Frontal cortex (tissue), 4 donors: Measurements from ENCODE around the gene CADM1. TPM values are rescaled to one million over a fixed set of nuclear protein-coding genes. Genes with fewer than 3 reads are reported as not detected.

Experiments used
- DNase-seq, 2 donors: peaks; one replicate each; pipeline ENCODE4 v3.0.0; 2012; ENCODE audit warnings: low spot score in 2 of 2
- FAIRE-seq: peaks from 2 replicates; lab custom pipeline; 2012; peaks lifted over from hg19 to GRCh38; lab: Jason Lieb, UNC
- total RNA-seq: library from RNA; depleted of rRNA; stranded (reverse); fragments of >200 nt; gene quantifications from one replicate; pipeline ENCODE4 v1.2.3, GENCODE V29; 2014
- donor health status: control.
- donor health status: control.
- donor health status: control.

CADM1 gene
- total RNA-seq, 1 donor from 2014 or later: 195 TPM

DNA sequence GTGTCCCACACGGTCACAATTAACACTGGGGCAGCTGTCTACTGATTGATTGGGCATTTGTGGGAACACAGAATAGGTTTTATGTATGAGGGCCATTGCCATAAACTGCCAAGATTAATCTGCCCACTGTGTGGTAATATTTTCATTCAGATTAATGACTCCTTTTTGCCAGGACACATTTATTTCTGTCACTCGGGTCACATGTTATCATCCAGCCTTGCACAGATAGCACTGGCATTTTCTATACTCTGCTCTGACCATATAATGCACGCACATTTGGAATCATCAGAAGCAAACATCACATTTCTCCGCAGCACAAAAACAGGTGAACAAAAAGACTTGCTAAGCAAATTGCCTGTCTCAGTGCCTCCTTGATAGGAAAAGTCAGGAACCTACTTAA is 138.3 kb downstream of the CADM1 start:
- no peak for FAIRE-seq

DNA sequence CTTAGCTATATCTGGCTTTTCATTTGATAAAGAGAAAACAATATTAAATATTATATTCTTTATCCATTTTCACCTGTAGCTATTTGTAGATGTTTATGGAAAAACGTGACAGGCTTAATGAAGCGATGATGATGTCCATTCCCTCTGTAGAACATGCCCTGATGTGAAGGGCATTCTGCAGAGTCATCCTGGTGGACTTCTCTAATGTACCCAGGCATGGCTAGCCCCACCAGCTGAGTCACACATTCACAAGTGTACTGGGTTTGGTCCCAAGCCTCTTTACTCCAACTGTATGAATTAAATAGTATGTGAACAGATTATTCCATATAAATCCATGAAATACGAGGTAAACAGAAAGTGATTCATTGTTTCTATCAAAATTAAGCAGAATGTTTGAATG is 139.3 kb downstream of the CADM1 start:
- no peak for FAIRE-seq
- DNase-seq: no peak

More for the DNA sequence above, 138.3 kb downstream of the CADM1 start:
- no peak for DNase-seq

DNA sequence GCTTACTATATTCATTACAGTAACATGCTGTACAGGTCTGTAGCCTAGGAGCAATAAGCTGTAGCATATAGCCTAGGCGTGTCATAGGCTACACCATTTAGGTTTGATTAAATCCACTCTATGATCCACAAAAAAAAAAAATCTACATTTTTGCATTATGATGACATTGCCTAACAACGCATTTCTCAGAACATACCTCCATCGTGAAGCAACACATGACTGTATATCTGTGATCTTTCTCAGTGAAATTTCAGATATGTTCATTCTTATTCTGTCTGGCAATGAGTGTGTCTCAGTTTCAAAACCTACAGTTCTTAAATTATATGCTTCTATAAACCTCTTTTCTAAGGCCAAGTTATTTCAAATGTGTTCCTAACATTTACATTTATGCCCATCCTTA is 140.3 kb downstream of the CADM1 start:
- DNase-seq (no peak), FAIRE-seq (no peak)

DNA sequence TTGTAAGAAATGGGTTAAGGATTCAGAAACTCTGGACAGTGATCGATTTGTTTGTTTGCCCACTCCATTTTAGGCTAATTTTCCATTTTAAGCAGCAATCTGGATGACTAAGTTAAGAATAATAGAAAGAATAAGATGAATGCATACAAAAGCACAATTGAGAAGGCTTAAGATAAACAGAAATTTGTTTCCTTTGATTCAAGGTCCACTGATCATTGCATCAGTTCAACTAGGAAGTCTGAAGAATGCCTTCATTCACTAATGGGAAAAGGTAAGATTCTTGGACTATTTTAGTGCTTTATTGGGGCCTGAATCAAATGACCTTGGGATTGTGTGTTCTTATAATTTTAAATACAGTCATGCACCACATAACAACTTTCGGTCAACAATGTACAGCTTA is 140.8 kb downstream of the CADM1 start:
- DNase-seq: no peak

DNA sequence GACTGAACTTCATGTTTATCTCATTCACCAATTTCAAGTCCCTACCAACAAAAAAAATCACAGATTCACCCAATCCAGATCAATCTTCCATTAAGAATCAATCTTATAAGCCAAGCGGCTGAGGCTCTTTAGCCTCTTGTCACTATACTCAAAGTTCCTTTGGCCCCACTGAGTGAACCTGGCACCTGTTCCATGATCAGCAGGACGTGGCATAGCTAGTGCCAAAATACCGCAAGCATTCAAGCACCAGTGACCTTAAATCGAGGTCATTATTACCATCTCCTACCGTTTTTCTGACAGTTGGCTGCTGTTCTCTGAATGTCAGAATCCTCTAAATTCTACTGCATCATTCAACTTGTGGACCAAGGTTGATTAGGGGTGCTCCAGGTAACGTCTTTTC is 141.2 kb downstream of the CADM1 start:
- DNase-seq: no peak
- no peak for FAIRE-seq

More for the DNA sequence above, 140.8 kb downstream of the CADM1 start:
- FAIRE-seq: no peak

DNA sequence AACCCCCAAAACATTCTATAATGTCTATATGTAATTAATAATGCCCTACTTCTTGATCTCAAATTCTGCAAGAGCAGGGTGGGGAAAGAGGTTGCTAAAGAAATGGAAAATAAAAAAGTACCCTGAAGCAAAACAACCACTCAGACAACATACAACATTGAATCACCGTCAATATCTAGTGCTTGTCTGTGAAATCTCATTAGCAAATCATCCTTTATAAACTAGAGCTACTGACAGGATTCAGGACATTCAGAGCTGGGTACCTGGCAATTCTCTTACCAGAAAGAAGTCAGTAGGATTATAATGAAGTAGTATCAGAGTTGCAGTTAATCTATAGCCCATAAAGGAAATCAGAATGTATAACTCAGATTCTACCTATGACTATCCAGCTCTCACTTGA is 143.2 kb downstream of the CADM1 start:
- DNase-seq (no peak), FAIRE-seq (no peak)

DNA sequence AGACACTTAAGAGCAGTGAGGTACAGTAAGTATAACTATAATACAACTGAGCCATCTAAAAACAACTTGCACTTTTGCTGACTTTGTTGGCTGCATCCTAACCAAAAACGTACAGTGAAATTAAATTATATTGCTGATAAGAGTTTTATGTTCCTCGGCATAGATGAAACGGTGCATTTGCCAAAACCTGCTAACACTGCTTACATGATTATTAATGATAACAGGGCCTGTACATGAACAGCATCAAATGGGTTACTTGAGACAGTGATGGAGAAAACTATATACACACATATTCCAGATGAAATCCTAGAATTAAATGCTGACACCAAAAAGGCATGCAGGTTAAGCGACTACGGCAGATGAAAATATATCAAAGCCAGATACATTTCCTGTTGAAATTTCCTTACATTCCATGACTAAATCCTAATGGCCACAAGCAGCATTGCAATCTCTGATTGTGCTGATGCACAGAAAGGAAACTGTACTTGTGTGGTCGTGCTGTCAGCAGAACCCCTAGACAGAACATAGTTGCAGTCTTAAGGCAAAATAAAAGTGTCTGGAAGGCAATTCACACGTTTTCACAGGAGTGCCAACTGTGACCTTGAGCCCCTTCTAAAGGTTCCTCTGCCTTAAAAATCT is 143.9 kb downstream of the CADM1 start:
- DNase-seq (no peak), FAIRE-seq (no peak)

DNA sequence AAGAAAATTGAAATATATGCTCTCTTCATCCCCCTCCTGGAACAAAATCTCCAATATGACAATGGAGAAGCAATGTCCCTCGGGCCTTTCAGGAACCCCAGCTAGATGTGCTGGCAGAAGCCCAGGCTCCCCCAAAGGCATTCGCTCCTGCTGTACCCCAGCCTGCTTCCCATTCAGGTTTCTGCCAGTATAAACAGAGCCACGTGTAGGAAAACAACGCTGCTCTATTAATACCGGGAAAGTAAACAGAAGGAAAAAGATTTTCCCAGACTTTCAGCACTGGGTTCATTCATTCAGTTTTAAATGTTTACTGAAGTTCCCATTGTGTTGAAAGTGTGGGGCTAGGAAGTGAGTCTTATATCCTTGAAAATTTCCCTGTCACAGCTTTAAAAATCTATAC is 147.1 kb downstream of the CADM1 start:
- no peak for DNase-seq
- no peak for FAIRE-seq

DNA sequence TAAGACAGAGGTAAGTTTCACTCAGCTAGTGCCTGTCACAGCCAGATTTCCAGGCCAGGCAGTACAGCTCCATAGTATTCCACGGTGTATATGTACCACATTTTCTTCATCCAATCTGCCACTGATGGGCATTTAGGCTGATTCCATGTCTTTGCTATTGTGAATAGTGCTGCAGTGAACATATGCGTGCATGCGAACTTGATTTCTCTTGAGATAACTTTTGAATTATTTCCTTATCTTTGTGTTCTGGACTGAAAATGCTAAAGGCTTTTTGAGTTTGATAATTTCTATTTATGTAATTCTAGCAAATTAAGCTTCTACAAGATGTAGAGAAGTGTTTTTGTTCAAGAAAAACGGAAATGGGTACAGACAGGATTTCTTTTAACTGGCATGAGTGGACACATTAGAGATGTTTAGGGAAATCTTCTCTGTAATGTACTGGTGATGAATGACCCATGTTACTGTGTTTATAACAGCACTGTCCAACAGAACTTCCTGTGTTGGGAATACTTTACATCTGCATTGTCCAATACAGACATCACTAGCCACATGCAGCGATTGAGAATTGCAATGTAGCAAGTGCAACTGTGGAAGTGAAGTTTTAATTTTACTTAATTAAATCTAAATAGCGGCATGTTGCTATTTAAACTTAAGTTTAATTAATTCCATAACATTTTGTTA is 151.3 kb downstream of the CADM1 start:
- no peak for FAIRE-seq
- DNase-seq: no peak

DNA sequence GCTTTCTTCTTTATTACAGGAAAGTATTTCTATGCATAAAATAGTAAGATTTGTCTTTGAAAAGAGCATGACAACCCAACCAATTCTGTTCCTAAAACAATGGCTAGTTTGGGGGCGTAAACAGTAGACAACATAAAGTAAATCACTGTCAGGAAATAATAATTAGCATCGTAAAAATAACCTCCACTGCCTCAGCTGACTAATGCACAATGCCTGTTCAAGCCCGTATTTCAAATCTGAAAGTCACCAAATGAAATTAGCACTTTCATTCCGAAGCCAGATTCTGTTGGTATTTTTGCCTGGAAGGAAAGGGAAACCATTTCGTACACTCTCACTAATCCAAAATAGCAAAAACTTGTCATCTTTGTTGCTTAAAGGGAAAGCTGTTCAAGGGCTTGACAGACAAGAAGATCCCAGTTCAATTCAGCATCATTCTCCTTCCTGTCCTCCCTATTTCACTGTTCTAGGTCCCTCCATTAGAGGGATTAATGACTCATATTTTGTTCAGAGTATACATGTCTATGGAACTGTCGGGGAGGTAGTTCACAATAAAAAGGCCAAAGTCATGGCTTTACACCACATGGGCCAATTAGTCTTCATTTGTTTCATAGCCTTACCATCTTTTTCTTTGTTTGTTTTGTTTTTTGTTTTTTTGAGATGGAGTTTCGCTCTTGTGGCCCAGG is 154.7 kb downstream of the CADM1 start:
- DNase-seq (no peak), FAIRE-seq (no peak)

DNA sequence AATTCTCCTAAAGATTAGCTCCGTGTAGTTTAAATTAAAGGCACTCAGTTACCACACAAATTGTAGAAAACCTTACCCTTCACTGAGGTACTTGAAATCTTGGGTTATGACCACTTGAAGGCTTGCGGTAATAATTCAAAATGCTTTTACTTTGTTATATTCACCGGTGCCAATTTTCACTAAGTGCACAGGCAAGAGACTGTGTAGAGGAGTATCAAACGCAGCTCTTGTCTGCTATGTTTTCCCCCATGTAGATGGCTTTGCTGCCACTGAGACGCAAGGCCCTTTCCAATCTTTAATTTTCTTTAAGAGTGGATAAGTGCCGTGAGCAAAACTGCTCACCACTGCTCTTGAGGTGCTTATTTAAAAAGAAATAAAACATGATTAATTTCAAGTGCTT is 155.8 kb downstream of the CADM1 start:
- DNase-seq (no peak), FAIRE-seq (no peak)

DNA sequence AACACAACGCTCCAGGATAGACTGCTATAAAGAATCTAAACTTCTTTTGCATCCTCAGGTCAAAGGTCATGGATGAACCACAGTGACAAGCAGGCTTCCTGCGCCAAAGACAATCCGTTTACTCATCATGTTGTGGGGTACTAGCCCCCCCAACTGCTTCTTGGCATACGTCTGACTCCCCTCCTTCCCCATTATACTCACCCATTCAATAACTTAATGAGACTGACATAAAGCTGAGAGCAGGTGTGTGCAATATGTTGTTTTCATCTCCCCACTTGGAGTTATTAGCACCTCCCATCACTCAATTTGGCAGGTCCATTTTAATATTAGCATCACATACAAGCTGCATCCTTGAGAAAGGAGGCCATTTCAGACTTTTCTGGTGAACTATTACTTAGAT is 157.1 kb downstream of the CADM1 start:
- DNase-seq (no peak), FAIRE-seq (no peak)

DNA sequence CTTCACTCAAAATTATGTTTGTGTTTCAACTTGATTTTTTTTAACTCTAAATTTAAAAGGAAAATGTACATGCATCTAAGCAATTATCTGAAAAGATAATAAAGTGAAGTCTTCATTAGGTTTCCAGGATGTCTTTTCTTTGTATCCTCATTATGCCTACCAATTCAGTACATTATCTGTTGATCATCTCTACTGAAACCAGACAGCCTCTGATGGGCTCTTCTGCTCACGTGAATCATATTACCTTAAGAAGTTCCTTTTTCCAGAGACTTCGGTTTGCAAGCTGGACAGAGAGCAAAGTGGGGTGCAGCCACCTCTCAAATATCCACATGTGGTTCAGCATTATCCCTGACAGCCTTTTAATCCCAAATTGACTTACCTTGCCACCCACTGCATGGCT is 158.4 kb downstream of the CADM1 start:
- no peak for DNase-seq
- FAIRE-seq: no peak

DNA sequence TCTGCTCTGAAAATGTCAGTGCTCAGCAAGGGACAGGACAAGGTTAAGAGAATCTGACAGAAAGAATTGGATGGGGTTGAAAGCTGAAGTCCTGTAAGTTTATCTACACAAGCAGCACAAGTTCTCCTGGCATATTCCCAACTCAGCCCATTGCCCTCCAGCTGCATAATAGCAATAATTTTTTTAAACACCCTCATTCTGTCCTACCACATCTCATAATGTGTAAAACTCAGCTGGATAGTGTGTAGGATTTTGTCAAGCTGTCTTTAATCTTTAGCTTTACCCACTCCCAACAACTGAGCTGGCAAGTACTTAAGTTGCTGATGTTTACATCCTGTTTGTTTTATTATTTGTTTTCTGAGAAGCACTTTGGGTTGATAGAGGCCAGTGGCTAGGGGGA is 158.9 kb downstream of the CADM1 start:
- FAIRE-seq (no peak), DNase-seq (no peak)

DNA sequence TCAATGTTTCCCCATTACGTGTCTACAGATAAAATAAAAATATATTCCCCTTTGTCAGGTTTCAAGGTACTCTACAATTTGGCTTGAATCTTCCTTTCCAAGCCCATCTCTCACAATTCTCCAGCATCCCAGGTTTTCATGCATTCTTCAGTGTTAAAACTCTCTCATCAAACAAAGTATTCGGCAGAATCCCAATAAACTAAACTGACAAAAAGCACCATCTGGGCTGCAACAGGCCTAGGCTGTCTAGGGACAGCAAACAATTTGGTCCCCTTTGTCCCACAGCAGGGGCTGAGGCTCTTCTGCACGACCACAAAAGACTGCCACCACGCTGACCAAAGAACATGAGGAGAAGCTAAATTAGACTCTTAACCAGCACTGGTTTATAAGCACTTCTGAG is 159.4 kb downstream of the CADM1 start:
- DNase-seq (no peak), FAIRE-seq (no peak)

DNA sequence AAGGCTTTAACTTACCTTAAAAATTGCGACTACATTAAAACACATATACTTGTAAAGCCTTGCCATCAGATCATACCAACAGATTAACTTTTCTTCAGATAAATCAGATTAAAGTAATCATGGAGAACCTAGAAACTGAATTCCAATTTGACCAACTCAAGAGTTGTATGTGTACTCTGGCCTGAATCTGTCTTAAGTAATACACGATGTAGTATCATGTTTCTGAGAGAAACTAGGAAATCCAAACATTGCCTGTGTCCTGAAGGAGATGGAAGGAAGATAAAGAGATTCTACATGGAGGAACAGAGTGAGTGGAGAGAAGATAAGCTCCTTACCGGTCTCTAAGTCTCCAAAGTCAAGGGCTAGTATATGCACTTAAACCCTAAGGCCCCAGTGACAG is 162.1 kb downstream of the CADM1 start:
- no peak for FAIRE-seq

DNA sequence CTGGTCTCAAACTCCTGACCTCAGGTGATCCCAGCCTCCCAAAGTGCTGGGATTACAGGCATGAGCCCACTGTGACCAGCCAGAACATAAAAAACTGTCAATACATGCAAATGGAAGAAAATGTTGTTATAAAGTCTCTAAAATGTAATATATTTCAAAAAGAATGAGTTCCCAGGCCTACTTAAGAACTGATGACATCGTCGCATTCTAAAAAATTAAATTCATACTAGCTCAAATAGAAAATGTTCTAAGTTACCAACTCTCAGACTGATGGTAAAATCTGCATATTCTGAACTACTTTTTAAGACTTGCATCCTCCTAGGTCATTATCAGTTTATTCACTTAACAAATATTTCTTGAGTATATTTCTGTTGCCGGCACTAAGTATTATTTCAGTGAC is 163.3 kb downstream of the CADM1 start:
- DNase-seq: no peak
- no peak for FAIRE-seq

More for the DNA sequence above, 162.1 kb downstream of the CADM1 start:
- DNase-seq: no peak

DNA sequence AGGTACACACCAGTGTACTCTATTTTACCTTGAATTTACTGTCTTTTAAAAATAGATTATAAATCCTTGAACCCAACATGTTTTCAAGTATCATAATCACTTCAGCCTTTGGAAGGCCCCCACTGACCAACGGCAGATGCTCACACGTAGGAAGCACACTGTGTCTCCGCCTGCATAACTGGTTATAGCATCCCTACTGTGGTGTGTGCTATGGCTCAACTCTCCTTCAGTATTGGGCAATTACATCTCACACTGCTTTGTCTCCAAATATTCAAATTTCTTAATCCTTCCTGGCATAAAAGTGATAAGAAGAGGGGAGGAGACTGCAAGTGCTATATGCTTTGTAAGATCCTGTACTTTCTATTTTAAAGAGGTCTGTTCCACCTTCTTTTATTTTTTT is 165.7 kb downstream of the CADM1 start:
- DNase-seq: no peak
- no peak for FAIRE-seq

DNA sequence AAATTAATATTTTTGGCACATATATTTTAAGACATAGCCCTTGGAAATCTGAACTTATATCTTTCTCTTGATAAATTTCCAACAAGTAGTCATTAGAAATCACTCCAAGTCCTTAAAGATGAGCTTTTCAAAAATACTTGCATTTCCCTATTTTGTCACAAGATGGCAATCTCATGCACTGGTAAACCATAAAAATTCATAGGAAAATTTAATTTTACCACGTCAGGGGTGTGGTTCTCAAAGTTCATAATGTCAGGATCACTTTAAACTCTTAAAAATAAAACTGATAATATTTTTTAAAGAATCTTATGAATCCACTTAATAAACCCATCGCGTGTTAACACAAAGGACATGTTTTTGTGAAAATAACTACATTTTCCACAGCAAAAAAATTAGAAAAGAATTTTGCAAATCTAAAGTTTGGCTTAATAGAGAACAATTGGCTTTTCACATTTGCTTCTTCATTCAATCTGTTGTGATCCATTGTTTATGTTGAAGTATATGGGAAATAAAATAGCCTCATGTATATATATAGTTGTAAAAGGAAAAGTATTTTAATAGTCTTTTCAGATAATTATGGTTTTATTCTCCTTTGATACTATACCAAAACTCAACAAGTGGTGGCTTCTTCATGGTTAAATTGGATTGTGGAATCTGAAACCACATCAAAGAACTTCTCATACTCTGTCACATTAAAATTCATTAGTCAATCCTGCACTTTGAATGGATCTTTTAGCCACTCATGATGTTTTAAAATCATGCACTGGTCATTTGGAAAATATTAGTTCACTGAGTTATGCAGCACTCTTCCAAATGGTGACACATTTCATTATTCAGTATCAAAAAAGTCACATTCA is 169.1 kb downstream of the CADM1 start:
- FAIRE-seq: peak; percentile 95
- DNase-seq: no peak

DNA sequence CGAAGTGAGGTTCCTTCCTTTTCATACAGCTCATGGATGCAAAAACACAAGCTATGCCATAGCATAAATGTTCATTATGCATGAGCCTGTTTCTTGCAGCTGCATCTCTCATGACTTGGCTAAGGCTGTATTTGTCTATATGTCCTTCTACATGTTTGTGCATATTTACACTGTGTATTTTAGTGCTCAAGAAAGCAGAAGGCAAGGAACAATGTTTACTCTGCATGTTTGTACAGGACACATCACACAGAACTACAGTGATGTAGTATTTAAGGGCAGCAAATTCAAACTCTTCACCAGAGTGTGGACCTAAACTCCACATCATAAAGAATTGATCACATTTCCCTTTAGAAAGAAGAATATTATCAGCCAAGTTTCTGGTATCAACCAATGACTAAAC is 170.3 kb downstream of the CADM1 start:
- no peak for FAIRE-seq
- no peak for DNase-seq
